PC-9 (cell line): ENCODE results near the gene ARHGAP42.

Experiments
- EZH2 ChIP-seq: fragments of 200-600 bp; sonication (generic); IDR thresholded peaks from 2 replicates; pipeline ENCODE4 v1.8.0; 2017; ENCODE audit warnings: antibody characterized with exemption, low read depth
- TF ChIP-seq, protein P1 (sequence below): fragments of 200-600 bp; sonication (generic); conservative IDR thresholded peaks from 2 replicates; pipeline ENCODE4 v1.6.1; 2017; ENCODE audit warnings: mixed run types, antibody characterized with exemption, mild to moderate bottlenecking, moderate library complexity

DNA sequence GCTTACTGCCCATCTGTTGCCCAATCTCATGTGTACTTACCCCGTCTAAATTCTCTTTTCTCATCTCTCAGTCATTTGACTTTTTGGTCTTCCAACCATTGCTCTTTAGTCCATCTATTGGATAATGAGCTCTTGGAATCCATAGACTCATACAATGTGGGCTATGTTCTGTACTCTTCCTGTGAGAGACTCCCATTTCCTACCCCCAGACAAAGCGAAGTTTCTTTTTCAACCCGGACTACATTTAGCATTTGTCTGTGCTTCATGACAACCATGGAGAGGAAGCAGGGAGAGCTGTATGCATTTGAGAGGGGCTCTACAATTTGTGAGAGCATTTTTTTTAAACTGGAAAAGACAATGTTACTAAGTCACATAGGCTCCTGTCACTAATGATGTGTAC, 4.0 kb upstream of the ARHGAP42 start:
- TF ChIP-seq, protein P1, sequence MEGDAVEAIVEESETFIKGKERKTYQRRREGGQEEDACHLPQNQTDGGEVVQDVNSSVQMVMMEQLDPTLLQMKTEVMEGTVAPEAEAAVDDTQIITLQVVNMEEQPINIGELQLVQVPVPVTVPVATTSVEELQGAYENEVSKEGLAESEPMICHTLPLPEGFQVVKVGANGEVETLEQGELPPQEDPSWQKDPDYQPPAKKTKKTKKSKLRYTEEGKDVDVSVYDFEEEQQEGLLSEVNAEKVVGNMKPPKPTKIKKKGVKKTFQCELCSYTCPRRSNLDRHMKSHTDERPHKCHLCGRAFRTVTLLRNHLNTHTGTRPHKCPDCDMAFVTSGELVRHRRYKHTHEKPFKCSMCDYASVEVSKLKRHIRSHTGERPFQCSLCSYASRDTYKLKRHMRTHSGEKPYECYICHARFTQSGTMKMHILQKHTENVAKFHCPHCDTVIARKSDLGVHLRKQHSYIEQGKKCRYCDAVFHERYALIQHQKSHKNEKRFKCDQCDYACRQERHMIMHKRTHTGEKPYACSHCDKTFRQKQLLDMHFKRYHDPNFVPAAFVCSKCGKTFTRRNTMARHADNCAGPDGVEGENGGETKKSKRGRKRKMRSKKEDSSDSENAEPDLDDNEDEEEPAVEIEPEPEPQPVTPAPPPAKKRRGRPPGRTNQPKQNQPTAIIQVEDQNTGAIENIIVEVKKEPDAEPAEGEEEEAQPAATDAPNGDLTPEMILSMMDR, result no peak
- TF ChIP-seq EZH2, result no peak
